Endothelial cell (in vitro differentiated cells): ENCODE results near the gene DCLK1. TPM values are rescaled to one million over a fixed set of nuclear protein-coding genes. Genes with fewer than 3 reads are reported as not detected.

Source experiments
- DNase-seq: peaks from one replicate; pipeline ENCODE4 v3.0.0; 2021; ENCODE audit warnings: low spot score
- H3K27ac Mint-ChIP-seq: one replicate; pipeline ENCODE4 v1.8.0; 2021; ENCODE audit warnings: mixed read lengths, inconsistent platforms; ENCODE audit not compliant: unreplicated experiment
- H3K27me3 Mint-ChIP-seq: one replicate; pipeline ENCODE4 v1.8.0; 2021; ENCODE audit warnings: mild to moderate bottlenecking, moderate library complexity, mixed read lengths, inconsistent platforms; ENCODE audit not compliant: unreplicated experiment
- H3K36me3 Mint-ChIP-seq: one replicate; pipeline ENCODE4 v1.8.0; 2021; ENCODE audit warnings: mild to moderate bottlenecking, low read depth, mixed read lengths, inconsistent platforms; ENCODE audit not compliant: unreplicated experiment
- H3K4me1 Mint-ChIP-seq: one replicate; pipeline ENCODE4 v1.8.0; 2021; ENCODE audit warnings: mild to moderate bottlenecking, mixed read lengths, inconsistent platforms; ENCODE audit not compliant: unreplicated experiment
- H3K4me3 Mint-ChIP-seq: one replicate; pipeline ENCODE4 v1.8.0; 2021; ENCODE audit warnings: mild to moderate bottlenecking, mixed read lengths, inconsistent platforms; ENCODE audit not compliant: unreplicated experiment
- H3K9me3 Mint-ChIP-seq: one replicate; pipeline ENCODE4 v1.8.0; 2021; ENCODE audit warnings: mixed read lengths, inconsistent platforms; ENCODE audit not compliant: unreplicated experiment
- CTCF ChIP-seq: fragments of 200-600 bp; sonication (generic); IDR thresholded peaks from one replicate; pipeline ENCODE4 v1.5.0; 2021; ENCODE audit warnings: antibody characterized with exemption; ENCODE audit not compliant: unreplicated experiment
- total RNA-seq: library from RNA; stranded (reverse); fragmentation: NEBNext Ultra II Directional; extraction: Animal tissue kit (Norgen Biotek cat#: 25700); gene quantifications from one replicate; pipeline ENCODE4 v1.2.1, GENCODE V29; 2021; ENCODE audit not compliant: unreplicated experiment

Gene DCLK1
- total RNA-seq, 1 donor from 2014 or later = 1.6 TPM

GRCh38 chr13:35888981-35889380 is 242.2 kb downstream of the DCLK1 start:
- no peak for TF ChIP-seq CTCF
- Mint-ChIP-seq H3K27me3 (no peaks in the 10 kb centered on the region), H3K9me3 (no peaks in the 10 kb centered on the region), H3K4me1 (no peaks in the 10 kb centered on the region), H3K4me3 (no peak overlapping the region), H3K27ac (no peak overlapping the region), H3K36me3 (no peaks in the 10 kb centered on the region)
- no peak for DNase-seq

- Mint-ChIP-seq H3K36me3 (no peaks in the 10 kb centered on the region), H3K4me1 (no peaks in the 10 kb centered on the region), H3K4me3 (no peak overlapping the region), H3K27ac (no peak overlapping the region), H3K9me3 (no peaks in the 10 kb centered on the region), H3K27me3 (no peaks in the 10 kb centered on the region)
- no peak for DNase-seq
- TF ChIP-seq CTCF = no peak
Observed at GRCh38 chr13:35888457-35888883, 242.7 kb downstream of the DCLK1 start.

- H3K4me3 Mint-ChIP-seq = no peak overlapping the region
- no peaks in the 10 kb centered on the region for H3K9me3 Mint-ChIP-seq
- no peak for TF ChIP-seq CTCF
- no peaks in the 10 kb centered on the region for H3K36me3 Mint-ChIP-seq
- H3K27ac Mint-ChIP-seq = no peak overlapping the region
- peaks cover 3% of the 10 kb centered on the region for H3K27me3 Mint-ChIP-seq
- DNase-seq = no peak
- H3K4me1 Mint-ChIP-seq = no peaks in the 10 kb centered on the region
Observed at GRCh38 chr13:35887115-35887666, 244.0 kb downstream of the DCLK1 start.

- no peaks in the 10 kb centered on the region for H3K4me1 Mint-ChIP-seq
- TF ChIP-seq CTCF = no peak
- no peak overlapping the region for H3K27ac Mint-ChIP-seq
- H3K27me3 Mint-ChIP-seq = peaks cover 3% of the 10 kb centered on the region
- H3K9me3 Mint-ChIP-seq = no peaks in the 10 kb centered on the region
- H3K4me3 Mint-ChIP-seq = no peak overlapping the region
- no peak for DNase-seq
- no peaks in the 10 kb centered on the region for H3K36me3 Mint-ChIP-seq
Observed at GRCh38 chr13:35886332-35887114, 244.7 kb downstream of the DCLK1 start.

- no peak overlapping the region for H3K27ac Mint-ChIP-seq
- TF ChIP-seq CTCF = no peak
- peaks cover 3% of the 10 kb centered on the region for H3K27me3 Mint-ChIP-seq
- H3K9me3 Mint-ChIP-seq = no peaks in the 10 kb centered on the region
- no peak overlapping the region for H3K4me3 Mint-ChIP-seq
- DNase-seq = no peak
- H3K36me3 Mint-ChIP-seq = no peaks in the 10 kb centered on the region
- H3K4me1 Mint-ChIP-seq = no peaks in the 10 kb centered on the region
Observed at GRCh38 chr13:35884211-35884760, 246.9 kb downstream of the DCLK1 start.
